Measurements from ENCODE around the gene TMEM184C. TPM values are rescaled to one million over a fixed set of nuclear protein-coding genes. Genes with fewer than 3 reads are reported as not detected.
A peak's percentile ranks its signal among the peaks of the same experiment; 100 is the strongest.

Gene TMEM184C
- total RNA-seq, 1 donor from 2014 or later, result 35.7 TPM

GRCh38 chr4:147617841-147618691, 869 bp downstream of the TMEM184C start:
- TF ChIP-seq EZH2phosphoT487 (IDR thresholded peaks at IDR 0.05), result no peak
- TF ChIP-seq CTCF (IDR thresholded peaks at IDR 0.05), result no peak
- TF ChIP-seq EZH2 (IDR thresholded peaks at IDR 0.05), result no peak

GRCh38 chr4:147620315-147620714, 3.1 kb downstream of the TMEM184C start:
- H3F3A ChIP-seq (ENCODE audit: low read depth), result peaks cover 4% of the 10 kb centered on the region
- Mint-ChIP-seq H3K36me3 (peaks cover 9% of the 10 kb centered on the region), H3K27me3 (ENCODE audit: insufficient read depth, low read depth) (no peaks in the 10 kb centered on the region), H3K27ac (no peak overlapping the region), H3K9me3 (no peaks in the 10 kb centered on the region), H3K4me1 (peaks cover 20% of the 10 kb centered on the region), H3K4me3 (no peak overlapping the region)
- peaks cover 16% of the 10 kb centered on the region for H3K4me1 ChIP-seq
- H3K4me3 ChIP-seq, result no peak overlapping the region
- no peaks in the 10 kb centered on the region for H3K27me3 ChIP-seq
- peaks cover 24% of the 10 kb centered on the region for H4K20me1 ChIP-seq (ENCODE audit: low read depth)
- H3K79me2 ChIP-seq (ENCODE audit: low read depth), result peaks cover 63% of the 10 kb centered on the region
- no peak for DNase-seq (ENCODE audit: low spot score)
- H3K4me2 ChIP-seq, result peak overlapping the region; percentile 47
- no peak for TF ChIP-seq EZH2 (IDR thresholded peaks at IDR 0.05)
- TF ChIP-seq CTCF (IDR thresholded peaks at IDR 0.05), result no peak
- TF ChIP-seq EZH2phosphoT487 (IDR thresholded peaks at IDR 0.05), result no peak
- no peaks in the 10 kb centered on the region for H3K9me3 ChIP-seq (ENCODE audit: low read depth)
- no peak overlapping the region for H3K9ac ChIP-seq
- no peak overlapping the region for H2AFZ ChIP-seq (replicated peaks)
- peaks cover 15% of the 10 kb centered on the region for H3K36me3 ChIP-seq
- H3K27ac ChIP-seq, result no peak overlapping the region

More at GRCh38 chr4:147617841-147618691, 869 bp downstream of the TMEM184C start:
- no peaks in the 10 kb centered on the region for H3K9me3 ChIP-seq (ENCODE audit: low read depth)
- H3K9me3 Mint-ChIP-seq, result no peaks in the 10 kb centered on the region
- peak overlapping the region; percentile 99 for H3K4me3 Mint-ChIP-seq
- H3K79me2 ChIP-seq (ENCODE audit: low read depth), result peaks cover 63% of the 10 kb centered on the region
- H3K36me3 Mint-ChIP-seq, result peaks cover 9% of the 10 kb centered on the region
- H3K27me3 ChIP-seq, result no peaks in the 10 kb centered on the region
- H3K4me2 ChIP-seq, result peak overlapping the region; percentile 83
- peaks cover 18% of the 10 kb centered on the region for H4K20me1 ChIP-seq (ENCODE audit: low read depth)
- H3K9ac ChIP-seq, result peak overlapping the region; percentile 86
- H3F3A ChIP-seq (ENCODE audit: low read depth), result peaks cover 4% of the 10 kb centered on the region
- no peaks in the 10 kb centered on the region for H3K36me3 ChIP-seq
- peak overlapping the region; percentile 9 for H3K27ac Mint-ChIP-seq
- H3K4me1 ChIP-seq, result peaks cover 16% of the 10 kb centered on the region
- peaks cover 20% of the 10 kb centered on the region for H3K4me1 Mint-ChIP-seq
- H3K27me3 Mint-ChIP-seq (ENCODE audit: insufficient read depth, low read depth), result no peaks in the 10 kb centered on the region
- no peak for DNase-seq (ENCODE audit: low spot score)
- peak overlapping the region; percentile 69 for H2AFZ ChIP-seq (replicated peaks)
- peak overlapping the region; percentile 88 for H3K4me3 ChIP-seq
- no peak overlapping the region for H3K27ac ChIP-seq

- Histone ChIP-seq H3K27ac (no peak overlapping the region), H2AFZ (replicated peaks) (no peak overlapping the region), H3K36me3 (peaks cover 30% of the 10 kb centered on the region), H4K20me1 (ENCODE audit: low read depth) (peaks cover 6% of the 10 kb centered on the region), H3K4me2 (no peak overlapping the region), H3K9ac (no peak overlapping the region), H3F3A (ENCODE audit: low read depth) (no peaks in the 10 kb centered on the region), H3K9me3 (ENCODE audit: low read depth) (no peaks in the 10 kb centered on the region), H3K27me3 (no peaks in the 10 kb centered on the region), H3K4me3 (no peak overlapping the region), H3K79me2 (ENCODE audit: low read depth) (peaks cover 20% of the 10 kb centered on the region), H3K4me1 (no peaks in the 10 kb centered on the region)
- H3K4me1 Mint-ChIP-seq, result peaks cover 4% of the 10 kb centered on the region
- TF ChIP-seq EZH2 (IDR thresholded peaks at IDR 0.05) (no peak), EZH2phosphoT487 (IDR thresholded peaks at IDR 0.05) (no peak), CTCF (IDR thresholded peaks at IDR 0.05) (no peak)
- H3K27me3 Mint-ChIP-seq (ENCODE audit: insufficient read depth, low read depth), result no peaks in the 10 kb centered on the region
- no peak overlapping the region for H3K4me3 Mint-ChIP-seq
- no peak for DNase-seq (ENCODE audit: low spot score)
- no peak overlapping the region for H3K27ac Mint-ChIP-seq
- peaks cover 14% of the 10 kb centered on the region for H3K36me3 Mint-ChIP-seq
- no peaks in the 10 kb centered on the region for H3K9me3 Mint-ChIP-seq
These were observed 8.5 kb downstream of the TMEM184C start for GRCh38 chr4:147625733-147626132.
